GM23338 (cell line): ENCODE data around the gene LRMDA. TPM values are rescaled to one million over a fixed set of nuclear protein-coding genes. Genes with fewer than 3 reads are reported as not detected.

Source experiments
- ATAC-seq: fragments of 200-7000 bp; cut with Tn5 transposase; 3 replicates; pipeline ENCODE4 v1.9.1; 2020
- DNase-seq: peaks from one replicate; pipeline ENCODE4 v3.0.0-alpha.2; 2015; ENCODE audit warnings: low spot score
- H2AFZ ChIP-seq: fragments of 200-600 bp; sonication (generic); 2 replicates; pipeline ENCODE4 v1.8.0; 2016; ENCODE audit warnings: antibody characterized with exemption, mild to moderate bottlenecking, moderate library complexity
- H3F3A ChIP-seq: fragments of 200-600 bp; sonication (generic); replicated peaks from 2 replicates; pipeline ENCODE4 v1.8.0; 2017; ENCODE audit warnings: antibody characterized with exemption, mixed run types, low read depth
- H3K27ac ChIP-seq: fragments of 200-600 bp; sonication (generic); 2 replicates; pipeline ENCODE4 v1.6.1; 2016; ENCODE audit warnings: low read depth
- H3K27me3 ChIP-seq: fragments of 200-600 bp; sonication (generic); 2 replicates; pipeline ENCODE4 v1.8.0; 2016; ENCODE audit warnings: mild to moderate bottlenecking, mixed run types, moderate library complexity; ENCODE audit not compliant: insufficient read depth
- H3K36me3 ChIP-seq: fragments of 200-600 bp; sonication (generic); 2 replicates; pipeline ENCODE4 v1.8.0; 2016; ENCODE audit warnings: mild to moderate bottlenecking; ENCODE audit not compliant: insufficient read depth
- H3K4me1 ChIP-seq: fragments of 200-600 bp; sonication (generic); 2 replicates; pipeline ENCODE4 v1.8.0; 2016; ENCODE audit warnings: mild to moderate bottlenecking, moderate library complexity; ENCODE audit not compliant: insufficient read depth
- H3K4me2 ChIP-seq: fragments of 200-600 bp; sonication (generic); 2 replicates; pipeline ENCODE4 v1.7.1; 2017; ENCODE audit warnings: mixed run types
- H3K4me3 ChIP-seq: fragments of 200-600 bp; sonication (generic); 2 replicates; pipeline ENCODE4 v1.6.1; 2016; ENCODE audit warnings: mixed run types
- H3K79me2 ChIP-seq: fragments of 200-600 bp; sonication (generic); replicated peaks from 2 replicates; pipeline ENCODE4 v1.8.0; 2017; ENCODE audit warnings: mild to moderate bottlenecking; ENCODE audit not compliant: insufficient read depth
- H3K9me2 ChIP-seq: fragments of 200-600 bp; sonication (generic); 2 replicates; pipeline ENCODE4 v1.8.0; 2017; ENCODE audit not compliant: insufficient read depth
- H4K20me1 ChIP-seq: fragments of 200-600 bp; sonication (generic); replicated peaks from 2 replicates; pipeline ENCODE4 v1.8.0; 2017; ENCODE audit warnings: mild to moderate bottlenecking; ENCODE audit not compliant: insufficient read depth
- H3K27ac Mint-ChIP-seq: 2 replicates; pipeline ENCODE4 v1.8.0; 2020; ENCODE audit warnings: inconsistent platforms, mild to moderate bottlenecking, moderate library complexity, mixed read lengths
- H3K27me3 Mint-ChIP-seq: 3 replicates; pipeline ENCODE4 v1.8.0; 2022; ENCODE audit warnings: low read depth, mild to moderate bottlenecking, moderate library complexity, mixed read lengths, inconsistent platforms; ENCODE audit not compliant: insufficient read depth, poor library complexity
- H3K36me3 Mint-ChIP-seq: 3 replicates; pipeline ENCODE4 v1.8.0; 2021; ENCODE audit warnings: low read depth, mild to moderate bottlenecking, inconsistent platforms, moderate library complexity, mixed read lengths
- H3K4me1 Mint-ChIP-seq: 3 replicates; pipeline ENCODE4 v1.8.0; 2020; ENCODE audit warnings: mild to moderate bottlenecking, inconsistent platforms, mixed read lengths
- H3K4me3 Mint-ChIP-seq: 3 replicates; pipeline ENCODE4 v1.8.0; 2021; ENCODE audit warnings: moderate library complexity, mild to moderate bottlenecking, inconsistent platforms, mixed read lengths
- H3K9me3 Mint-ChIP-seq: 3 replicates; pipeline ENCODE4 v1.8.0; 2020; ENCODE audit warnings: moderate library complexity, mild to moderate bottlenecking, inconsistent platforms, mixed read lengths
- CREB1 ChIP-seq: fragments of 250-450 bp; sonication (Bioruptor Pico); IDR thresholded peaks from 2 replicates; pipeline ENCODE4 v1.5.0; 2020; ENCODE audit warnings: low read depth, mild to moderate bottlenecking, moderate library complexity
- ETS1 ChIP-seq: IDR thresholded peaks from 2 replicates; pipeline ENCODE4 v1.6.1; 2016; ENCODE audit warnings: antibody characterized with exemption
- EZH2 ChIP-seq: fragments of 200-600 bp; sonication (generic); IDR thresholded peaks from one replicate; pipeline ENCODE4 v1.8.0; 2017; ENCODE audit warnings: antibody characterized with exemption, mild to moderate bottlenecking, low read depth; ENCODE audit not compliant: unreplicated experiment
- EZH2phosphoT487 ChIP-seq: fragments of 200-600 bp; sonication (generic); IDR thresholded peaks from one replicate; pipeline ENCODE4 v1.8.1; 2018; ENCODE audit warnings: antibody characterized with exemption; ENCODE audit not compliant: unreplicated experiment
- JUNB ChIP-seq: IDR thresholded peaks from one replicate; pipeline ENCODE4 v1.6.1; 2016; ENCODE audit warnings: antibody characterized with exemption; ENCODE audit not compliant: unreplicated experiment
- NANOG ChIP-seq: IDR thresholded peaks from 2 replicates; pipeline ENCODE4 v1.6.1; 2016; ENCODE audit warnings: antibody characterized with exemption, borderline replicate concordance
- POLR2AphosphoS5 ChIP-seq: IDR thresholded peaks from 2 replicates; pipeline ENCODE4 v1.6.1; 2016; ENCODE audit warnings: antibody characterized with exemption, low read depth
- STAT1 ChIP-seq: IDR thresholded peaks from one replicate; pipeline ENCODE4 v1.6.1; 2016; ENCODE audit warnings: antibody characterized with exemption; ENCODE audit not compliant: unreplicated experiment
- ZNF114 ChIP-seq: fragments of 250-450 bp; sonication (Bioruptor Pico); IDR thresholded peaks from 2 replicates; pipeline ENCODE4 v1.5.0; 2020; ENCODE audit warnings: mild to moderate bottlenecking, moderate library complexity
- ZNF331 ChIP-seq: fragments of 250-450 bp; sonication (Bioruptor Pico); IDR thresholded peaks from 2 replicates; pipeline ENCODE4 v1.5.0; 2020; ENCODE audit warnings: low read depth, mild to moderate bottlenecking, moderate library complexity
- ZNF462 ChIP-seq: fragments of 250-450 bp; sonication (Bioruptor Pico); IDR thresholded peaks from 2 replicates; pipeline ENCODE4 v1.5.0; 2020; ENCODE audit warnings: mild to moderate bottlenecking, moderate library complexity
- polyA plus RNA-seq: library from polyadenylated mRNA; unstranded; fragments of >200 nt; fragmentation: Nextera tagmentation; extraction: Ambion mirVana; gene quantifications from 2 replicates; pipeline ENCODE4 v1.2.1, GENCODE V29; 2016
- total RNA-seq: library from RNA; depleted of rRNA; stranded (reverse); fragments of >200 nt; shearing (Covaris generic); gene quantifications from 2 replicates; pipeline ENCODE4 v1.2.3, GENCODE V29; 2014
- TF ChIP-seq, protein P1 (sequence below): IDR thresholded peaks from one replicate; pipeline ENCODE4 v1.6.1; 2018; ENCODE audit warnings: antibody characterized with exemption; ENCODE audit not compliant: unreplicated experiment
- TF ChIP-seq, protein P2 (sequence below), 2 experiments: fragments of 200-600 bp in 1 of 2; sonication (generic) in 1 of 2; conservative IDR thresholded peaks; 2 replicates each; pipeline versions ENCODE4 v1.5.1 to v1.6.1; 2016 to 2017; ENCODE audit warnings: antibody characterized with exemption in 2 of 2, low read depth in 2 of 2, mild to moderate bottlenecking in 2 of 2, moderate library complexity in 1 of 2

The LRMDA gene
- total and polyA plus RNA-seq, 2 experiments from 2014 or later = 0.90 to 1.8 TPM

GRCh38 chr10:76179806-76180205 lies 748.4 kb downstream of the LRMDA start:
- ATAC-seq (no peak), DNase-seq (no peak)
- H3K36me3 Mint-ChIP-seq = no peaks in the 10 kb centered on the region
- Histone ChIP-seq H3F3A (no peaks in the 10 kb centered on the region), H3K79me2 (no peaks in the 10 kb centered on the region), H3K36me3 (no peaks in the 10 kb centered on the region), H3K27me3 (no peaks in the 10 kb centered on the region), H3K4me1 (peaks cover 7% of the 10 kb centered on the region), H3K9me2 (peaks cover 6% of the 10 kb centered on the region), H3K27ac (no peak overlapping the region), H2AFZ (no peak overlapping the region), H3K4me3 (no peak overlapping the region), H3K4me2 (no peak overlapping the region), H4K20me1 (no peaks in the 10 kb centered on the region)
- H3K27ac Mint-ChIP-seq = no peak overlapping the region
- H3K4me3 Mint-ChIP-seq = no peak overlapping the region
- peaks cover 3% of the 10 kb centered on the region; the same call in 1 of the 3 replicates for H3K9me3 Mint-ChIP-seq
- H3K4me1 Mint-ChIP-seq = peaks cover 19% of the 10 kb centered on the region
- peaks cover 3% of the 10 kb centered on the region for H3K27me3 Mint-ChIP-seq
- TF ChIP-seq ETS1 (no peak), NANOG (no peak), CREB1 (CRISPR knock-in tag) (no peak), ZNF462 (CRISPR knock-in tag) (no peak), ZNF331 (CRISPR knock-in tag) (no peak), JUNB (no peak), ZNF114 (CRISPR knock-in tag) (no peak), EZH2 (no peak), STAT1 (no peak), EZH2phosphoT487 (no peak), POLR2AphosphoS5 (no peak)
- TF ChIP-seq, protein P1, sequence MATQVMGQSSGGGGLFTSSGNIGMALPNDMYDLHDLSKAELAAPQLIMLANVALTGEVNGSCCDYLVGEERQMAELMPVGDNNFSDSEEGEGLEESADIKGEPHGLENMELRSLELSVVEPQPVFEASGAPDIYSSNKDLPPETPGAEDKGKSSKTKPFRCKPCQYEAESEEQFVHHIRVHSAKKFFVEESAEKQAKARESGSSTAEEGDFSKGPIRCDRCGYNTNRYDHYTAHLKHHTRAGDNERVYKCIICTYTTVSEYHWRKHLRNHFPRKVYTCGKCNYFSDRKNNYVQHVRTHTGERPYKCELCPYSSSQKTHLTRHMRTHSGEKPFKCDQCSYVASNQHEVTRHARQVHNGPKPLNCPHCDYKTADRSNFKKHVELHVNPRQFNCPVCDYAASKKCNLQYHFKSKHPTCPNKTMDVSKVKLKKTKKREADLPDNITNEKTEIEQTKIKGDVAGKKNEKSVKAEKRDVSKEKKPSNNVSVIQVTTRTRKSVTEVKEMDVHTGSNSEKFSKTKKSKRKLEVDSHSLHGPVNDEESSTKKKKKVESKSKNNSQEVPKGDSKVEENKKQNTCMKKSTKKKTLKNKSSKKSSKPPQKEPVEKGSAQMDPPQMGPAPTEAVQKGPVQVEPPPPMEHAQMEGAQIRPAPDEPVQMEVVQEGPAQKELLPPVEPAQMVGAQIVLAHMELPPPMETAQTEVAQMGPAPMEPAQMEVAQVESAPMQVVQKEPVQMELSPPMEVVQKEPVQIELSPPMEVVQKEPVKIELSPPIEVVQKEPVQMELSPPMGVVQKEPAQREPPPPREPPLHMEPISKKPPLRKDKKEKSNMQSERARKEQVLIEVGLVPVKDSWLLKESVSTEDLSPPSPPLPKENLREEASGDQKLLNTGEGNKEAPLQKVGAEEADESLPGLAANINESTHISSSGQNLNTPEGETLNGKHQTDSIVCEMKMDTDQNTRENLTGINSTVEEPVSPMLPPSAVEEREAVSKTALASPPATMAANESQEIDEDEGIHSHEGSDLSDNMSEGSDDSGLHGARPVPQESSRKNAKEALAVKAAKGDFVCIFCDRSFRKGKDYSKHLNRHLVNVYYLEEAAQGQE = no peak
- TF ChIP-seq, protein P2, sequence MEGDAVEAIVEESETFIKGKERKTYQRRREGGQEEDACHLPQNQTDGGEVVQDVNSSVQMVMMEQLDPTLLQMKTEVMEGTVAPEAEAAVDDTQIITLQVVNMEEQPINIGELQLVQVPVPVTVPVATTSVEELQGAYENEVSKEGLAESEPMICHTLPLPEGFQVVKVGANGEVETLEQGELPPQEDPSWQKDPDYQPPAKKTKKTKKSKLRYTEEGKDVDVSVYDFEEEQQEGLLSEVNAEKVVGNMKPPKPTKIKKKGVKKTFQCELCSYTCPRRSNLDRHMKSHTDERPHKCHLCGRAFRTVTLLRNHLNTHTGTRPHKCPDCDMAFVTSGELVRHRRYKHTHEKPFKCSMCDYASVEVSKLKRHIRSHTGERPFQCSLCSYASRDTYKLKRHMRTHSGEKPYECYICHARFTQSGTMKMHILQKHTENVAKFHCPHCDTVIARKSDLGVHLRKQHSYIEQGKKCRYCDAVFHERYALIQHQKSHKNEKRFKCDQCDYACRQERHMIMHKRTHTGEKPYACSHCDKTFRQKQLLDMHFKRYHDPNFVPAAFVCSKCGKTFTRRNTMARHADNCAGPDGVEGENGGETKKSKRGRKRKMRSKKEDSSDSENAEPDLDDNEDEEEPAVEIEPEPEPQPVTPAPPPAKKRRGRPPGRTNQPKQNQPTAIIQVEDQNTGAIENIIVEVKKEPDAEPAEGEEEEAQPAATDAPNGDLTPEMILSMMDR (conservative IDR thresholded peaks at IDR 0.05; ENCODE audit: low read depth in 2 of 2) = no peak
